BJ (cell line): Measurements from ENCODE around the gene IFT57. TPM values are rescaled to one million over a fixed set of nuclear protein-coding genes. Genes with fewer than 3 reads are reported as not detected.

Experiments used
- CTCF ChIA-PET: fragments of 350-600 bp; formaldehyde crosslinking; extraction: SDS; loops from one replicate; lab custom pipeline; 2021; ENCODE audit warnings: antibody characterized with exemption, inconsistent platforms; lab: Yijun Ruan, JAX
- POLR2A ChIA-PET: fragments of 300-600 bp; sonication (Branson Sonifier 250); formaldehyde crosslinking; extraction: SDS; loops from one replicate; lab custom pipeline; 2021; ENCODE audit warnings: antibody characterized with exemption; lab: Charles Lee
- DNase-seq: peaks from one replicate; pipeline ENCODE4 v3.0.0-alpha.2; 2011; ENCODE audit warnings: low read depth
- H3K27me3 ChIP-seq: 2 replicates; pipeline ENCODE4 v1.6.0; 2011; ENCODE audit warnings: low read length; ENCODE audit not compliant: control insufficient read depth, insufficient read depth
- H3K36me3 ChIP-seq: 2 replicates; pipeline ENCODE4 v1.5.1; 2011; ENCODE audit warnings: low read length; ENCODE audit not compliant: control insufficient read depth, insufficient read depth
- H3K4me3 ChIP-seq: 2 replicates; pipeline ENCODE4 v1.5.1; 2011; ENCODE audit warnings: low read depth, mild to moderate bottlenecking, control low read depth, low read length
- CTCF ChIP-seq: IDR thresholded peaks from 2 replicates; pipeline ENCODE4 v1.5.1; 2011; ENCODE audit warnings: low read depth, mild to moderate bottlenecking, control low read depth, inconsistent platforms, low read length, moderate library complexity; ENCODE audit not compliant: insufficient read depth
- polyA plus RNA-seq: library from polyadenylated mRNA; depleted of rRNA; stranded (reverse); fragments of >200 nt; gene quantifications from 2 replicates; pipeline ENCODE4 v1.2.3, GENCODE V29; 2011

Gene IFT57
- polyA plus RNA-seq, 1 experiment: 32.1 TPM

DNA sequence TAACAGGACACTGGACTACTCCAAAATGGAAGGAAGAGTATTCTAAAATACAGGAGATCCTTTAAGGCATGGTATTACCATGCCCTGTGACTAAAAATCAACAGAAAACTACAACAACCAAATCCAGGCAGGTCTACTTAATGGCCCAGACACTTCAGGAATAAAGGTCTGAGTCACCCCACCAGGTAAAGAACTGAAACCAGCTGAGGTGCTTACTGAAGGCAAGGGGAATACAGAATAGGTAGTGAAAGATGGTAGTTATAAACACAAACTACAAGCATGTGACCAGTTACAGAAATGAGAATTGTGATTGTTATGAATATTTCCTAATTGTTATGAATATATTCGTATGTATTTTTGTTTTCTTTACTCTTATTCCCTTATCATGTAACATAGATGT is 13.4 kb downstream of the IFT57 start:
- no peaks in the 10 kb centered on the region for H3K27me3 ChIP-seq
- DNase-seq: no peak
- no peak overlapping the region for H3K4me3 ChIP-seq
- TF ChIP-seq CTCF: no peak
- CTCF ChIA-PET: no interaction called here
- 0 out of 2 replicates have a peak, but pooled peaks cover 1% of the 10 kb centered on the region for H3K36me3 ChIP-seq
- POLR2A ChIA-PET: no interaction called here

DNA sequence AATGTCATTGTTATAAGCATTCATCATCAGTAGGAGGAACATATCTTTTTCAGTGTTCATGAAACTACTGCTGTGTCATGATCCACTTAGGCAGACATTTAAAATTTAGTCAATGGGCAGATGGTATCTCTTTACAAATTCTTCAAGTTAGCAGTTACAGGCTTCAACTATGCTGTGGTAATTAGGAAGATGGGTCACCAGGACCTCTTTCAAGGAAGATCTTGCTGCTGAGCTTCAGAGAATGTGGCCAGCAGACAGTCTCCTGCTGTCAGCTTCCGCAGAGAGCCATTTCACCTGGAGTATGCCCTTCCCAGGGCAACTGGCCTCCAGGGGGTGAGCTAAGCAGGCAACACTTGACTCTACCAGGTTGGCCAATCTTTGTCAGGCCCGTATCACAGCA is 19.4 kb downstream of the IFT57 start:
- no peak for DNase-seq
- TF ChIP-seq CTCF: no peak
- CTCF ChIA-PET: interaction anchor here (0.9 to 1.6 kb wide), 2 partner anchors 49 to 184 kb away, joined by 3 read pairs; no protein-coding TSS in a partner anchor

DNA sequence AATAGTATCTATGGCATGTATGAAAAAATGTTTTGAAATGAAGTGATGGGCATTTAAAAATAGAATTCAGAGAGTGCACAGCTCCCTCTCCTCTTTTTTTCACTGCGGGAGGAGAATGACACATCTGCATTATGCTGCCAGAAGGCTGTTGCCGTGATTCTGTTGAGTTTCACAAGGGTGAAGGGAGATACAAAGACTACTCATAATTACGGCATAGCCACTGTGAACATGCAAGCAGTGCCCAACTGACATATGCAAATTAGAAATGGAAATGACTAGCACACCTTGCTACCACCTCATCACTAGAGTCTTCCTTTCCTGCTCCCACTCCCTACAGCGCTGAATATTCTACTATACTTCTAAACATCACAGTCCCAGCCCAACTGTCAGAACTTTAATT is 20.1 kb downstream of the IFT57 start:
- H3K36me3 ChIP-seq: no peaks in the 10 kb centered on the region
- no peaks in the 10 kb centered on the region for H3K27me3 ChIP-seq
- TF ChIP-seq CTCF: no peak
- DNase-seq: no peak
- ChIA-PET CTCF (interaction anchor here (1.6 kb wide), 1 partner anchor 49 kb away, joined by 3 read pairs; no protein-coding TSS in a partner anchor), POLR2A (no interaction called here)
- H3K4me3 ChIP-seq: no peak overlapping the region

More for the DNA sequence above, 19.4 kb downstream of the IFT57 start:
- POLR2A ChIA-PET: no interaction called here
- Histone ChIP-seq H3K36me3 (no peaks in the 10 kb centered on the region), H3K4me3 (no peak overlapping the region), H3K27me3 (no peaks in the 10 kb centered on the region)

- no peak for TF ChIP-seq CTCF
- POLR2A ChIA-PET: no interaction called here
Measured at GRCh38 chr3:108201258-108201657, 21.0 kb downstream of the IFT57 start.

GRCh38 chr3:108200578-108200977 is 21.6 kb downstream of the IFT57 start:
- no peak for TF ChIP-seq CTCF
- DNase-seq: no peak
- Histone ChIP-seq H3K4me3 (no peak overlapping the region), H3K36me3 (no peaks in the 10 kb centered on the region), H3K27me3 (no peaks in the 10 kb centered on the region)
- ChIA-PET POLR2A (no interaction called here), CTCF (interaction anchor here (0.8 kb wide), 1 partner anchor 12 kb away, joined by 3 read pairs; no protein-coding TSS in a partner anchor)

More at GRCh38 chr3:108201258-108201657, 21.0 kb downstream of the IFT57 start:
- Histone ChIP-seq H3K36me3 (no peaks in the 10 kb centered on the region), H3K4me3 (no peak overlapping the region), H3K27me3 (no peaks in the 10 kb centered on the region)
- CTCF ChIA-PET: interaction anchor here (0.6 to 1.6 kb wide), 2 partner anchors 48 to 299 kb away, joined by 3 read pairs; no protein-coding TSS in a partner anchor
- no peak for DNase-seq
